H1 (cell line): ENCODE data around the gene RRN3. TPM values are rescaled to one million over a fixed set of nuclear protein-coding genes. Genes with fewer than 3 reads are reported as not detected.
"Not testable (repeated sequence)": the region's sequence is repeated elsewhere in the genome, so short reads cannot be mapped to it uniquely, and the experiment has no call there.

ENCODE experiments used
- CTCF ChIA-PET: fragments of 300-600 bp; sonication (Branson Sonifier 250); formaldehyde crosslinking; loops from one replicate; lab custom pipeline; 2021; ENCODE audit not compliant: partially characterized antibody; lab: Charles Lee
- POLR2A ChIA-PET: fragments of 300-600 bp; sonication (Branson Sonifier 250); formaldehyde crosslinking; loops from one replicate; lab custom pipeline; 2021; ENCODE audit warnings: inconsistent platforms; ENCODE audit not compliant: partially characterized antibody; lab: Charles Lee
- DNase-seq, 2 experiments: peaks; one replicate each; pipeline versions ENCODE4 v3.0.0 to v3.0.0-alpha.2; 2010 to 2022; ENCODE audit warnings: low spot score in 2 of 2, low read depth in 1 of 2, mixed read lengths in 1 of 2
- FAIRE-seq: peaks from 2 replicates; lab custom pipeline; 2011; peaks lifted over from hg19 to GRCh38; lab: Jason Lieb, UNC
- H2AFZ ChIP-seq: 2 replicates; pipeline ENCODE4 v1.8.1; 2012; ENCODE audit warnings: low read length, inconsistent platforms
- H2AK5ac ChIP-seq: 2 replicates; pipeline ENCODE4 v1.6.1; 2013; ENCODE audit warnings: low read depth, low read length
- H2BK120ac ChIP-seq: replicated peaks from 2 replicates; pipeline ENCODE3; 2013; ENCODE audit warnings: low read depth, low read length, inconsistent platforms
- H2BK12ac ChIP-seq: 2 replicates; pipeline ENCODE4 v1.6.1; 2013; ENCODE audit warnings: low read depth, low read length
- H2BK15ac ChIP-seq: 2 replicates; pipeline ENCODE4 v1.6.1; 2013; ENCODE audit warnings: low read length
- H2BK20ac ChIP-seq: 2 replicates; pipeline ENCODE4 v1.6.1; 2013; ENCODE audit warnings: low read length
- H2BK5ac ChIP-seq: 2 replicates; pipeline ENCODE4 v1.6.1; 2013; ENCODE audit warnings: low read depth, low read length
- H3K14ac ChIP-seq: 2 replicates; pipeline ENCODE4 v1.6.1; 2013; ENCODE audit warnings: inconsistent platforms; ENCODE audit not compliant: insufficient read length
- H3K18ac ChIP-seq: 2 replicates; pipeline ENCODE4 v1.6.1; 2013; ENCODE audit warnings: low read length; ENCODE audit errors: extremely low read depth
- H3K23ac ChIP-seq: 2 replicates; pipeline ENCODE4 v1.6.1; 2013; ENCODE audit warnings: inconsistent platforms; ENCODE audit not compliant: insufficient read length
- H3K23me2 ChIP-seq: 2 replicates; pipeline ENCODE4 v1.6.1; 2013; ENCODE audit warnings: low read depth, low read length
- H3K27ac ChIP-seq: 2 replicates; pipeline ENCODE4 v1.6.1; 2011; ENCODE audit warnings: low read depth, low read length, inconsistent platforms
- H3K27me3 ChIP-seq, 4 experiments: replicated peaks in 1 of 4; 1 replicate in 1 of 4; 2 replicates in 3 of 4; pipeline versions ENCODE4 v1.6.1 to v1.8.1; 2011 to 2013; ENCODE audit warnings: low read length in 3 of 4, mild to moderate bottlenecking in 3 of 4, inconsistent platforms in 2 of 4, mixed read lengths in 2 of 4, moderate library complexity in 1 of 4; ENCODE audit not compliant: control insufficient read depth in 3 of 4, insufficient read depth in 3 of 4; ENCODE audit errors: extremely low read depth in 1 of 4
- H3K36me3 ChIP-seq, 4 experiments: 2 replicates each; pipeline versions ENCODE4 v1.6.1 to v1.8.1; 2011 to 2013; ENCODE audit warnings: mild to moderate bottlenecking in 4 of 4, low read length in 3 of 4, moderate library complexity in 2 of 4, control low read depth in 1 of 4, inconsistent platforms in 1 of 4; ENCODE audit not compliant: insufficient read depth in 4 of 4, control insufficient read depth in 2 of 4
- H3K4ac ChIP-seq: replicated peaks from 2 replicates; pipeline ENCODE3; 2013; ENCODE audit warnings: low read length, low read depth, mixed read lengths, inconsistent platforms; ENCODE audit not compliant: insufficient read length
- H3K4me1 ChIP-seq, 4 experiments: replicated peaks in 1 of 4; 1 replicate in 1 of 4; 2 replicates in 3 of 4; pipeline versions ENCODE4 v1.6.1 to v1.8.1; 2011 to 2013; ENCODE audit warnings: low read length in 3 of 4, inconsistent platforms in 2 of 4, mixed read lengths in 1 of 4; ENCODE audit not compliant: insufficient read depth in 4 of 4, control insufficient read depth in 3 of 4
- H3K4me2 ChIP-seq, 2 experiments: 2 replicates each; pipeline versions ENCODE4 v1.6.1 to v1.8.1; 2011 to 2013; ENCODE audit warnings: low read depth in 2 of 2, low read length in 2 of 2, control low read depth in 1 of 2, inconsistent platforms in 1 of 2, mild to moderate bottlenecking in 1 of 2; ENCODE audit not compliant: insufficient read depth in 1 of 2
- H3K4me3 ChIP-seq, 4 experiments: fragments of 200-600, 300-600 bp in 1 of 4; sonication (generic), shearing (Covaris generic), sonication (Bioruptor Twin) in 1 of 4; 2 replicates each; pipeline versions ENCODE4 v1.5.1 to v1.8.1; 2011 to 2016; ENCODE audit warnings: low read length in 4 of 4, low read depth in 3 of 4, control low read depth in 2 of 4, inconsistent platforms in 2 of 4, mild to moderate bottlenecking in 2 of 4, mixed read lengths in 1 of 4, moderate library complexity in 1 of 4; ENCODE audit not compliant: insufficient read depth in 2 of 4; ENCODE audit errors: extremely low read depth in 1 of 4
- H3K56ac ChIP-seq: replicated peaks from 2 replicates; pipeline ENCODE3; 2013; ENCODE audit warnings: low read depth, mild to moderate bottlenecking, mixed read lengths, low read length, inconsistent platforms; ENCODE audit not compliant: insufficient read length
- H3K79me1 ChIP-seq: 2 replicates; pipeline ENCODE4 v1.6.1; 2013; ENCODE audit warnings: low read depth, low read length, control low read depth
- H3K79me2 ChIP-seq, 2 experiments: 2 replicates each; pipeline versions ENCODE4 v1.6.1 to v1.8.1; 2012 to 2013; ENCODE audit warnings: low read length in 2 of 2, mild to moderate bottlenecking in 2 of 2, inconsistent platforms in 1 of 2; ENCODE audit not compliant: insufficient read depth in 2 of 2, control insufficient read depth in 1 of 2
- H3K9ac ChIP-seq, 4 experiments: replicated peaks in 1 of 4; 1 replicate in 1 of 4; 2 replicates in 3 of 4; pipeline versions ENCODE4 v1.6.1 to v1.8.1; 2011 to 2013; ENCODE audit warnings: low read depth in 3 of 4, low read length in 3 of 4, control low read depth in 2 of 4, mild to moderate bottlenecking in 2 of 4, moderate library complexity in 2 of 4, inconsistent platforms in 1 of 4; ENCODE audit errors: extremely low read depth in 1 of 4
- H3K9me3 ChIP-seq, 2 experiments: 2 replicates each; pipeline versions ENCODE4 v1.6.1 to v1.8.1; 2012 to 2013; ENCODE audit warnings: mild to moderate bottlenecking in 2 of 2, moderate library complexity in 2 of 2, control low read depth in 1 of 2, inconsistent platforms in 1 of 2, low read depth in 1 of 2, low read length in 1 of 2, mixed read lengths in 1 of 2; ENCODE audit not compliant: insufficient read depth in 2 of 2
- H4K20me1 ChIP-seq, 2 experiments: replicated peaks in 1 of 2; 2 replicates each; pipeline versions ENCODE3 to v1.8.1; 2011 to 2013; ENCODE audit warnings: inconsistent platforms in 2 of 2, low read length in 2 of 2, mild to moderate bottlenecking in 1 of 2; ENCODE audit not compliant: insufficient read depth in 2 of 2, control insufficient read depth in 1 of 2
- H4K5ac ChIP-seq: 2 replicates; pipeline ENCODE4 v1.6.1; 2013; ENCODE audit warnings: low read length, low read depth, mixed read lengths, inconsistent platforms; ENCODE audit not compliant: insufficient read length
- H4K8ac ChIP-seq: 2 replicates; pipeline ENCODE4 v1.8.0; 2013; ENCODE audit warnings: mild to moderate bottlenecking, moderate library complexity, low read length, inconsistent platforms; ENCODE audit not compliant: insufficient read depth; ENCODE audit errors: extremely low read depth
- H4K91ac ChIP-seq: replicated peaks from 2 replicates; pipeline ENCODE3; 2013; ENCODE audit warnings: low read length, mixed read lengths, inconsistent platforms; ENCODE audit not compliant: insufficient read length
- ASH2L ChIP-seq: fragments of 200-600, 300-600 bp; sonication (generic); IDR thresholded peaks from one replicate; pipeline ENCODE4 v1.7.1; 2017; ENCODE audit warnings: low read length
- GABPA ChIP-seq: IDR thresholded peaks from 2 replicates; pipeline ENCODE4 v1.6.1; 2011; ENCODE audit warnings: mild to moderate bottlenecking, low read length, moderate library complexity, borderline replicate concordance; ENCODE audit not compliant: insufficient read depth
- GTF2F1 ChIP-seq: IDR thresholded peaks from 2 replicates; pipeline ENCODE4 v1.6.1; 2012; ENCODE audit warnings: low read depth, low read length, improper control_type of control experiment, borderline replicate concordance
- KDM4A ChIP-seq: IDR thresholded peaks from one replicate; pipeline ENCODE4 v1.7.1; 2012; ENCODE audit warnings: low read depth, mild to moderate bottlenecking, moderate library complexity, low read length, inconsistent platforms; ENCODE audit not compliant: severe bottlenecking
- PHF8 ChIP-seq: fragments of 200-600 bp; sonication (generic); conservative IDR thresholded peaks from 2 replicates; pipeline ENCODE4 v1.7.1; 2012; ENCODE audit warnings: low read depth, mild to moderate bottlenecking, inconsistent platforms, low read length, moderate library complexity
- POLR2A ChIP-seq, 2 experiments: IDR thresholded peaks; 1 replicate in 1 of 2; 2 replicates in 1 of 2; pipeline ENCODE4 v1.6.1; 2011; ENCODE audit warnings: low read depth in 2 of 2, low read length in 2 of 2, mild to moderate bottlenecking in 2 of 2; ENCODE audit errors: control extremely low read depth in 1 of 2
- SIN3A ChIP-seq, 2 experiments: IDR thresholded peaks in 1 of 2; conservative IDR thresholded peaks in 1 of 2; 2 replicates each; pipeline ENCODE4 v1.6.1; 2011 to 2012; ENCODE audit warnings: low read length in 2 of 2, improper control_type of control experiment in 1 of 2, low read depth in 1 of 2, mild to moderate bottlenecking in 1 of 2
- SP1 ChIP-seq: IDR thresholded peaks from 2 replicates; pipeline ENCODE4 v1.6.1; 2011; ENCODE audit warnings: low read depth, low read length
- SP2 ChIP-seq: IDR thresholded peaks from 2 replicates; pipeline ENCODE4 v1.6.1; 2012; ENCODE audit warnings: mild to moderate bottlenecking, low read length, inconsistent platforms
- TAF7 ChIP-seq: optimal IDR thresholded peaks from 2 replicates; pipeline ENCODE3; 2011; ENCODE audit warnings: low read depth, mild to moderate bottlenecking, inconsistent platforms, low read length, moderate library complexity, borderline replicate concordance
- YY1 ChIP-seq: IDR thresholded peaks from 2 replicates; pipeline ENCODE4 v1.6.1; 2011; ENCODE audit warnings: low read depth, mild to moderate bottlenecking, low read length
- WGBS, 2 experiments: shearing (Covaris generic) in 1 of 2; methylation state at CpG; one replicate each; pipeline versions ENCODE4 v1.1.6 to v1.1.7; 2013 to 2015; ENCODE audit warnings: low lambda C conversion rate in 2 of 2, mixed read lengths in 2 of 2, inconsistent platforms in 1 of 2, low coverage in 1 of 2, missing lambda C conversion rate in 1 of 2; ENCODE audit not compliant: insufficient replicate concordance in 2 of 2, insufficient coverage in 1 of 2, insufficient read length in 1 of 2; ENCODE audit errors: extremely low coverage in 1 of 2, missing lambda C conversion rate in 1 of 2; 5-methylcytosine and 5-hydroxymethylcytosine counted together
- polyA plus RNA-seq, 7 experiments: library from polyadenylated mRNA; depleted of rRNA in 3 of 7; stranded (reverse) in 5 of 7; unstranded in 2 of 7; fragments of >200 nt in 5 of 7; fragments of 200-250 nt in 2 of 7; gene quantifications; 1 replicate in 5 of 7; 2 replicates in 1 of 7; 4 replicates in 1 of 7; pipeline versions ENCODE4 v1.2.1 to v1.2.3, GENCODE V29; 2011 to 2013; ENCODE audit warnings: missing spikeins in 2 of 7, mixed read lengths in 2 of 7
- total RNA-seq: library from RNA; stranded (reverse); fragmentation: NEBNext Ultra II Directional; extraction: Animal tissue kit (Norgen Biotek cat#: 25700); gene quantifications from 2 replicates; pipeline ENCODE4 v1.2.1, GENCODE V29; 2021

The RRN3 gene
- total and polyA plus RNA-seq, 2 of the 8 experiments (the other 6 are each of a cell fraction or from before 2014, with no cell fraction given) = 15.1 to 26.0 TPM

DNA sequence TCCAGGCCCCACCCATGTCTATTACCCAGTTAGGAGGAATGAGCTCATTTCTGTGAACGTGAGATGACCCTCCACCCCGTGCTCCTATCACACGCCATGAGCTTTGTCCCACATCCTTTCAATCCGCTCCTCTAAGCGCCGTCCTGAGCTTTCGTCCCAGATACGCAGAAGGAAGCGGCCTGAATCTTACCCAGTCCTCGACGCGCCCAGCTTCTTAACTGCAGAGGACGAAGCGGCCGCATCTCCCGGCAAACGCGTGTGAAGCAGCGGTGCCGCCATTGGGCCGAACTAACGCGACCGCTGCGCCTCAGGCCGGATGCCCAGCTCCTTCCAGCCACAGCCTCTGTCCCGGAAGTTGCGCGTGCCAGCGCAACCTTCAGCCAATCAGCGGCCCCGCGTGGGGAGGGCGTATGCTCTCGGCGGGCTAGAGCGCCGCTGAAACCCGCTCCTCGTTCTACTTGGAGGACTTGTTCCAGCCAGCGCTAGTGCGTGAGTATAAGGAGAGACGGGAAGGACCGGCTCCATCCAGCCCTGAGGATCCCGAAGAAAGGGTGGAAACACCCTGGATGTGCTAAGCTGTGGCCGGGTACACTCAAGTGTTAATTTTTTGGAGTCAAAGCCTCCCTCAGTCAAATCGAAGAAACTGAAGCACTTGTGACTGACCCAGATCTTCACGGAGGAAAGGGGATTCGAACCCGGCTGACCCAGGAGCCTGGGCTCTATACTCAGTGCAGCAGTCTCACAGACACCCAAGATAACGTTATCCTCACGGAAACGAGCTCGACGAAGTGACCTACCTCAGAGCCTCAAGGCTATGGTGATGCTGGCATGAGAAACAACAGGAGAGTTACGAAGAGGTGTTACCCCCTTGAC lies at the start of gene RRN3 (continued):
- TF ChIP-seq POLR2A (IDR thresholded peaks at IDR 0.05; ENCODE audit: control extremely low read depth in 1 of 2, low read depth in 2 of 2, low read length in 2 of 2) (peak; percentile 79 to 87), GTF2F1 (0 out of 2 replicates have a peak, but pooled peaks have one; percentile 58), GABPA (peak; percentile 63; the same call in 1 of the 2 replicates), SP2 (peak; percentile 64; the same call in 1 of the 2 replicates), KDM4A (peak; percentile 33), TAF7 (peak; percentile 62), PHF8 (peak; percentile 82; the same call in 1 of the 2 replicates), SIN3A (conservative IDR thresholded peaks at IDR 0.05 in 1 of 2, IDR thresholded peaks at IDR 0.05 in 1 of 2; ENCODE audit: low read depth in 1 of 2, low read length in 2 of 2) (peak in 1 of 2 experiments; percentile 69; a peak in 1 of 4 replicates), ASH2L (peak; percentile 24), YY1 (peak; percentile 84), SP1 (peak; percentile 38; the same call in 1 of the 2 replicates)

DNA sequence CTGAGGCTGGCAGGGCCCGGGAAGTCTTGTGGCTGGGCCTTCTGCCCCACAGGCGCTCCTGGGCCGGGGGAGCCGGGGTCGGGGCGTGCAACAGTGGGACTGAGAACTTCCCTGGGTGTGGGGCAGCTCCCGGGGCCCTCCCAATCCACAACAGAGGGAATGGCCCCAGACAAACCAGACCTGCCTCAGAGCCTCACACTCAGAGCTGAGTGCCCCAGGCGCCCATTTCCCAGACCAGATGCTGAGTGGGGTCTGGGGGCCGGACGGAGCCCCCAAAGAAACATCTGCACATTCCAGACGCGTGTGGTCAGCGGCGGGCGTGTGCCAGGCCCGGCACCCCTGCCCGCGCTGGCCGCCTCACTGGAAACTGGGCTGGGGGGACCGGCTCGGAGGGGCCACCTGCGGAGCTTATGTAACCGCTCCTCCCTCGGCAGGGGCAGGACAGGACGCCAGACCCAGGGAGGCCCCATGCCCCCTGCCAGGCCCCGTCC lies 49.6 kb upstream of the RRN3 start:
- DNase-seq, H4K5ac ChIP-seq, H3K23ac ChIP-seq, H4K20me1 ChIP-seq, H3K56ac ChIP-seq, H3K4me3 ChIP-seq, H3K27me3 ChIP-seq, H2BK15ac ChIP-seq, H2BK120ac ChIP-seq, H3K9ac ChIP-seq, H2AK5ac ChIP-seq, H3K14ac ChIP-seq, POLR2A ChIA-PET, H2BK12ac ChIP-seq, FAIRE-seq, H3K4me2 ChIP-seq, H3K9me3 ChIP-seq, H3K23me2 ChIP-seq, H4K91ac ChIP-seq, H3K18ac ChIP-seq, H3K4ac ChIP-seq, H2AFZ ChIP-seq, CTCF ChIA-PET, H3K79me1 ChIP-seq, H3K36me3 ChIP-seq, H2BK20ac ChIP-seq: not testable (repeated sequence)
- Histone ChIP-seq H2BK5ac (0 out of 2 replicates have a peak overlapping the region, but pooled peaks have one; percentile 52), H3K27ac (peak overlapping the region; percentile 35; the same call in 1 of the 2 replicates), H3K79me2 (peaks cover 7 to 56% of the 10 kb centered on the region in 2 experiments; a peak in 3 of 4 replicates), H3K4me1 (peaks cover 5 to 24% (median 14%) of the 10 kb centered on the region in 4 experiments), H4K8ac (peak overlapping the region; percentile 79; the same call in 1 of the 2 replicates)
- 66% methylated on average over 9 of the region's 26 CpGs; no CpG with 5 or more reads in 1 of the 2 experiments for WGBS, 2 experiments
